HepG2 (cell line): ENCODE measurements around the gene VEPH1. TPM values are rescaled to one million over a fixed set of nuclear protein-coding genes. Genes with fewer than 3 reads are reported as not detected.

Experiments
- ATAC-seq: fragments of 200-7000 bp; cut with Tn5 transposase; 3 replicates; pipeline ENCODE4 v1.9.1; 2020; ENCODE audit warnings: mild to moderate bottlenecking, moderate library complexity
- BruUV-seq: library from RNA; stranded (reverse); fragments of 400-500 nt; replicated peaks from 2 replicates; lab custom pipeline; 2021; lab: Mats Ljungman, UMichigan
- CTCF ChIA-PET: fragments of 300-600 bp; formaldehyde crosslinking; extraction: SDS; loops from one replicate; lab custom pipeline; 2021; ENCODE audit warnings: low total read pairs, inconsistent platforms, low intra/inter-chr PET ratio; lab: Yijun Ruan, JAX
- POLR2A ChIA-PET: fragments of 350-600 bp; sonication (Branson Sonifier 250); formaldehyde crosslinking; loops from one replicate; lab custom pipeline; 2020; ENCODE audit warnings: antibody characterized with exemption, inconsistent platforms; lab: Yijun Ruan, JAX
- DNase-seq: peaks from one replicate; pipeline ENCODE4 v3.0.0-alpha.2; 2015; ENCODE audit warnings: low spot score
- FAIRE-seq: peaks from 3 replicates; lab custom pipeline; 2011; peaks lifted over from hg19 to GRCh38; lab: Jason Lieb, UNC
- H2AFZ ChIP-seq: one replicate; pipeline ENCODE4 v1.6.1; 2011; ENCODE audit warnings: low read length, inconsistent platforms
- H3K27ac ChIP-seq: fragments of 300-600 bp; 3 replicates; pipeline ENCODE4 v1.8.0; 2011; ENCODE audit warnings: mixed run types, mild to moderate bottlenecking, mixed read lengths, low read length, inconsistent platforms; ENCODE audit not compliant: insufficient read depth; ENCODE audit errors: extremely low read length
- H3K27me3 ChIP-seq, 2 experiments: fragments of 200-600 bp in 1 of 2; 2 replicates in 1 of 2; 3 replicates in 1 of 2; pipeline versions ENCODE4 v1.6.0 to v1.8.0; 2011; ENCODE audit warnings: low read length in 2 of 2, mild to moderate bottlenecking in 2 of 2, moderate library complexity in 2 of 2, inconsistent platforms in 1 of 2; ENCODE audit not compliant: insufficient read depth in 2 of 2, control insufficient read depth in 1 of 2
- H3K36me3 ChIP-seq, 2 experiments: fragments of 200-600 bp in 1 of 2; replicated peaks in 1 of 2; 2 replicates in 1 of 2; 3 replicates in 1 of 2; pipeline versions ENCODE4 v1.5.1 to v1.8.0; 2011; ENCODE audit warnings: low read length in 2 of 2, inconsistent platforms in 1 of 2; ENCODE audit not compliant: insufficient read depth in 2 of 2, control insufficient read depth in 1 of 2
- H3K4me1 ChIP-seq: 2 replicates; pipeline ENCODE4 v1.5.1; 2012; ENCODE audit warnings: low read length, inconsistent platforms; ENCODE audit not compliant: insufficient read depth
- H3K4me2 ChIP-seq: 2 replicates; pipeline ENCODE4 v1.6.0; 2011; ENCODE audit warnings: low read depth, low read length, inconsistent platforms
- H3K4me3 ChIP-seq, 3 experiments: fragments of 200-600 bp in 1 of 3; sonication (generic), shearing (Covaris generic) in 1 of 3; replicated peaks in 1 of 3; 2 replicates each; pipeline ENCODE4 v1.5.1; 2011 to 2016; ENCODE audit warnings: low read length in 3 of 3, inconsistent platforms in 2 of 3, low read depth in 2 of 3, mild to moderate bottlenecking in 2 of 3, control low read depth in 1 of 3, mixed read lengths in 1 of 3; ENCODE audit not compliant: insufficient read depth in 1 of 3
- H3K79me2 ChIP-seq: one replicate; pipeline ENCODE4 v1.6.1; 2011; ENCODE audit warnings: low read length, inconsistent platforms; ENCODE audit not compliant: insufficient read depth
- H3K9ac ChIP-seq: 2 replicates; pipeline ENCODE4 v1.6.0; 2011; ENCODE audit warnings: mild to moderate bottlenecking, low read depth, low read length, inconsistent platforms; ENCODE audit not compliant: insufficient read depth
- H3K9me3 ChIP-seq: 2 replicates; pipeline ENCODE4 v1.5.1; 2012; ENCODE audit warnings: mild to moderate bottlenecking, low read length
- H4K20me1 ChIP-seq: 2 replicates; pipeline ENCODE4 v1.6.0; 2011; ENCODE audit warnings: inconsistent platforms, mild to moderate bottlenecking, low read length, moderate library complexity; ENCODE audit not compliant: insufficient read depth
- ARNT2 ChIP-seq: sonication (generic); formaldehyde crosslinking; IDR thresholded peaks from 2 replicates; pipeline ENCODE4 v1.8.0; 2022; ENCODE audit warnings: mild to moderate bottlenecking, low read depth, missing genetic modification reagents, moderate library complexity
- DR1 ChIP-seq: sonication (generic); formaldehyde crosslinking; IDR thresholded peaks from 2 replicates; pipeline ENCODE4 v1.8.0; 2021; ENCODE audit warnings: mild to moderate bottlenecking, missing genetic modification reagents, inconsistent platforms
- IRF2 ChIP-seq: IDR thresholded peaks from 2 replicates; pipeline ENCODE4 v1.6.1; 2018; ENCODE audit warnings: missing genetic modification reagents, missing compliant biosample characterization
- RFXAP ChIP-seq: sonication (generic); formaldehyde crosslinking; IDR thresholded peaks from 2 replicates; pipeline ENCODE4 v1.4.0; 2020; ENCODE audit warnings: missing genetic modification reagents, borderline replicate concordance
- SP4 ChIP-seq: sonication (generic); formaldehyde crosslinking; IDR thresholded peaks from 2 replicates; pipeline ENCODE4 v1.8.1; 2023; ENCODE audit warnings: mild to moderate bottlenecking, missing genetic modification reagents
- SPEN ChIP-seq: sonication (generic); formaldehyde crosslinking; IDR thresholded peaks from 2 replicates; pipeline ENCODE4 v1.5.1; 2020; ENCODE audit warnings: low read depth, mild to moderate bottlenecking, missing genetic modification reagents
- ZNF136 ChIP-seq: sonication (generic); formaldehyde crosslinking; IDR thresholded peaks from 2 replicates; pipeline ENCODE4 v1.8.1; 2022; ENCODE audit warnings: low read depth, mild to moderate bottlenecking, moderate library complexity, missing genetic modification reagents
- ZNF761 ChIP-seq: sonication (generic); formaldehyde crosslinking; conservative IDR thresholded peaks from 2 replicates; pipeline ENCODE4 v1.4.0; 2020; ENCODE audit warnings: mild to moderate bottlenecking, missing genetic modification reagents
- in situ Hi-C: cut with HindIII; loops from 2 replicates; pipeline ENCODE4 v1.10.0; 2017; ENCODE audit warnings: low pct_unique_long_range_greater_than_20kb; ENCODE audit not compliant: extremely low pct_ligation_motif_present
- intact Hi-C: fragments of 100-400 bp; cut with micrococcal nuclease; formaldehyde crosslinking; loops from one replicate; pipeline ENCODE4 v1.10.0; 2022; ENCODE audit not compliant: unreplicated experiment
- polyA plus RNA-seq, 8 experiments: library from polyadenylated mRNA; depleted of rRNA in 3 of 8; stranded (reverse) in 7 of 8; unstranded in 1 of 8; fragments of >200 nt; fragmentation: Illumina TruSeq in 4 of 8; extraction: Trizol in 4 of 8; gene quantifications; 2 replicates each; pipeline versions ENCODE4 v1.2.1 to v1.2.3, GENCODE V29; 2011 to 2016; ENCODE audit warnings: low read depth in 4 of 8, missing spikeins in 1 of 8, mixed read lengths in 1 of 8; ENCODE audit not compliant: insufficient read depth in 1 of 8
- total RNA-seq, 5 experiments: library from RNA; depleted of rRNA; stranded (reverse); fragments of >200 nt; fragmentation: Illumina TruSeq; extraction: Trizol; gene quantifications; 2 replicates each; pipeline ENCODE4 v1.2.3, GENCODE V29; 2016; ENCODE audit warnings: low read depth in 1 of 5
- TF ChIP-seq, protein P1 (sequence below): sonication (generic); formaldehyde crosslinking; conservative IDR thresholded peaks from 2 replicates; pipeline ENCODE4 v1.8.0; 2022; ENCODE audit warnings: mild to moderate bottlenecking, moderate library complexity, missing genetic modification reagents
- TF ChIP-seq, protein P2 (sequence below): sonication (generic); formaldehyde crosslinking; IDR thresholded peaks from 2 replicates; pipeline ENCODE4 v1.4.0; 2020; ENCODE audit warnings: missing genetic modification reagents, mild to moderate bottlenecking, borderline replicate concordance
- TF ChIP-seq, protein P3 (sequence below): sonication (generic); formaldehyde crosslinking; IDR thresholded peaks from 2 replicates; pipeline ENCODE4 v1.5.0; 2020; ENCODE audit warnings: missing genetic modification reagents, mild to moderate bottlenecking, borderline replicate concordance

VEPH1 gene
- total and polyA plus RNA-seq, 2 of the 13 experiments (the other 11 are each of a cell fraction or from before 2014, with no cell fraction given), result not detected

DNA sequence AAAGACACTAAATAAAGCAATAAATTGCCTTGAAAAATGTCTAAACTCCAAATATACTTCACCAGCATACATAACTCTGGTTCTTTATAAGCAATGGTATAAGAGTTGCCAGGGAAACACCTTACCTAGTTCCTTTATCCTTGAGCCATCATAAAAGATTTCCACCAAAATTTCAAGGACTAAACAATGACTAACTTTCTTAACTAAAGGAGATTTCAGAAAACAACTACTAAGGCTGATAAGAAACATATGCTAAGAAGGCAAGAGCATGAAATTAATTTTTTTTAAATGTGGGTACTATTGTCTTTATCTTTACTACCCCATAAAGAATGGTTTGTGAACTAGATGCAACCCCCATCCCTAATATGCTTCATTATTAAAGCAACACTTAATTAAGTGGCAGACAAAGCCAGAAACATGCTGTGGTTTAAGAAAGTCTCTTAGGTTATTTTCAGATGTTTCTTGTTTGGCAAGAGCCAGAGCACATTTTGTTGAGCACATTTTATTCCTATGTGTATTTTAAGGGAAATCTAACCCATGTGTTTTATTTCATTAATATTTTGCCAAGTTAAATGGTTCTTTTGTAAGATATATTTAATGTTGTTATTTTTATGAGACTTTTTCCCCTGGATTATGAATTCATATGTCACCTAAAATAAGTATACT is 17.4 kb upstream of the VEPH1 start:
- Histone ChIP-seq H3K79me2 (no peaks in the 10 kb centered on the region), H3K9ac (no peak overlapping the region), H3K27ac (no peak overlapping the region), H3K36me3 (no peaks in the 10 kb centered on the region), H3K4me2 (no peak overlapping the region), H4K20me1 (no peaks in the 10 kb centered on the region), H3K27me3 (no peaks in the 10 kb centered on the region), H3K9me3 (no peaks in the 10 kb centered on the region), H3K4me1 (no peaks in the 10 kb centered on the region), H3K4me3 (no peak overlapping the region), H2AFZ (no peak overlapping the region)
- ChIA-PET CTCF (no interaction called here), POLR2A (no interaction called here)
- ATAC-seq, result no peak
- no peak for FAIRE-seq
- TF ChIP-seq SPEN (CRISPR knock-in tag) (no peak), IRF2 (CRISPR knock-in tag) (no peak), SP4 (CRISPR knock-in tag) (no peak), DR1 (no peak), ZNF761 (CRISPR knock-in tag) (no peak), ARNT2 (CRISPR knock-in tag) (no peak), RFXAP (CRISPR knock-in tag) (no peak), ZNF136 (CRISPR knock-in tag) (no peak)
- TF ChIP-seq, protein P1, sequence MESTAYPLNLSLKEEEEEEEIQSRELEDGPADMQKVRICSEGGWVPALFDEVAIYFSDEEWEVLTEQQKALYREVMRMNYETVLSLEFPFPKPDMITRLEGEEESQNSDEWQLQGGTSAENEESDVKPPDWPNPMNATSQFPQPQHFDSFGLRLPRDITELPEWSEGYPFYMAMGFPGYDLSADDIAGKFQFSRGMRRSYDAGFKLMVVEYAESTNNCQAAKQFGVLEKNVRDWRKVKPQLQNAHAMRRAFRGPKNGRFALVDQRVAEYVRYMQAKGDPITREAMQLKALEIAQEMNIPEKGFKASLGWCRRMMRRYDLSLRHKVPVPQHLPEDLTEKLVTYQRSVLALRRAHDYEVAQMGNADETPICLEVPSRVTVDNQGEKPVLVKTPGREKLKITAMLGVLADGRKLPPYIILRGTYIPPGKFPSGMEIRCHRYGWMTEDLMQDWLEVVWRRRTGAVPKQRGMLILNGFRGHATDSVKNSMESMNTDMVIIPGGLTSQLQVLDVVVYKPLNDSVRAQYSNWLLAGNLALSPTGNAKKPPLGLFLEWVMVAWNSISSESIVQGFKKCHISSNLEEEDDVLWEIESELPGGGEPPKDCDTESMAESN, result no peak
- TF ChIP-seq, protein P2, sequence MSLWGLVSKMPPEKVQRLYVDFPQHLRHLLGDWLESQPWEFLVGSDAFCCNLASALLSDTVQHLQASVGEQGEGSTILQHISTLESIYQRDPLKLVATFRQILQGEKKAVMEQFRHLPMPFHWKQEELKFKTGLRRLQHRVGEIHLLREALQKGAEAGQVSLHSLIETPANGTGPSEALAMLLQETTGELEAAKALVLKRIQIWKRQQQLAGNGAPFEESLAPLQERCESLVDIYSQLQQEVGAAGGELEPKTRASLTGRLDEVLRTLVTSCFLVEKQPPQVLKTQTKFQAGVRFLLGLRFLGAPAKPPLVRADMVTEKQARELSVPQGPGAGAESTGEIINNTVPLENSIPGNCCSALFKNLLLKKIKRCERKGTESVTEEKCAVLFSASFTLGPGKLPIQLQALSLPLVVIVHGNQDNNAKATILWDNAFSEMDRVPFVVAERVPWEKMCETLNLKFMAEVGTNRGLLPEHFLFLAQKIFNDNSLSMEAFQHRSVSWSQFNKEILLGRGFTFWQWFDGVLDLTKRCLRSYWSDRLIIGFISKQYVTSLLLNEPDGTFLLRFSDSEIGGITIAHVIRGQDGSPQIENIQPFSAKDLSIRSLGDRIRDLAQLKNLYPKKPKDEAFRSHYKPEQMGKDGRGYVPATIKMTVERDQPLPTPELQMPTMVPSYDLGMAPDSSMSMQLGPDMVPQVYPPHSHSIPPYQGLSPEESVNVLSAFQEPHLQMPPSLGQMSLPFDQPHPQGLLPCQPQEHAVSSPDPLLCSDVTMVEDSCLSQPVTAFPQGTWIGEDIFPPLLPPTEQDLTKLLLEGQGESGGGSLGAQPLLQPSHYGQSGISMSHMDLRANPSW (CRISPR knock-in tag), result no peak
- TF ChIP-seq, protein P3, sequence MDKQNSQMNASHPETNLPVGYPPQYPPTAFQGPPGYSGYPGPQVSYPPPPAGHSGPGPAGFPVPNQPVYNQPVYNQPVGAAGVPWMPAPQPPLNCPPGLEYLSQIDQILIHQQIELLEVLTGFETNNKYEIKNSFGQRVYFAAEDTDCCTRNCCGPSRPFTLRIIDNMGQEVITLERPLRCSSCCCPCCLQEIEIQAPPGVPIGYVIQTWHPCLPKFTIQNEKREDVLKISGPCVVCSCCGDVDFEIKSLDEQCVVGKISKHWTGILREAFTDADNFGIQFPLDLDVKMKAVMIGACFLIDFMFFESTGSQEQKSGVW (CRISPR knock-in tag), result no peak
- intact Hi-C loops, result no loop called here
- no peak for DNase-seq
- no TSS peak for BruUV-seq
- in situ Hi-C loops, result no loop called here
